Hepatocyte (in vitro differentiated cells): ENCODE data around the gene HDAC2.

Experiments
- CTCF ChIP-seq: fragments of 200-600 bp; sonication (generic); IDR thresholded peaks from 2 replicates; pipeline ENCODE4 v1.5.1; 2016; ENCODE audit warnings: antibody characterized with exemption, mild to moderate bottlenecking; ENCODE audit not compliant: poor library complexity
- EZH2 ChIP-seq: fragments of 200-600 bp; sonication (generic); IDR thresholded peaks from 2 replicates; pipeline ENCODE4 v1.6.1; 2016; ENCODE audit warnings: antibody characterized with exemption, mild to moderate bottlenecking, borderline replicate concordance
- EZH2phosphoT487 ChIP-seq: fragments of 200-600 bp; sonication (generic); IDR thresholded peaks from one replicate; pipeline ENCODE4 v1.6.1; 2018; ENCODE audit warnings: antibody characterized with exemption, mild to moderate bottlenecking, low read depth, moderate library complexity; ENCODE audit not compliant: unreplicated experiment, severe bottlenecking

GRCh38 chr6:113970805-113971676 is at the start of gene HDAC2:
- no peak for TF ChIP-seq CTCF
- no peak for TF ChIP-seq EZH2
- TF ChIP-seq EZH2phosphoT487: no peak
